Measurements from ENCODE around the gene CREG1.

CREG1 gene

GRCh38 chr1:167584581-167584980 is 31.0 kb upstream of the CREG1 start:
- TF ChIP-seq EGR1 (IDR thresholded peaks at IDR 0.05) = no peak

- TF ChIP-seq FOXM1 (IDR thresholded peaks at IDR 0.05; ENCODE audit: borderline replicate concordance, low read depth) = no peak
- no peak for TF ChIP-seq CEBPB (IDR thresholded peaks at IDR 0.05)
- TF ChIP-seq USF1 (IDR thresholded peaks at IDR 0.05) = no peak
- no peak for TF ChIP-seq YY1 (IDR thresholded peaks at IDR 0.05; ENCODE audit: low read depth)
- no peak for TF ChIP-seq ZBTB7A (IDR thresholded peaks at IDR 0.05; ENCODE audit: low read depth)
- no peak for TF ChIP-seq TCF12 (IDR thresholded peaks at IDR 0.05; ENCODE audit: low read depth)
- TF ChIP-seq EGR1 (IDR thresholded peaks at IDR 0.05) = no peak
- TF ChIP-seq NFIC (IDR thresholded peaks at IDR 0.05) = no peak
- no peak for TF ChIP-seq TAF1 (IDR thresholded peaks at IDR 0.05; ENCODE audit: low read depth)
Measured at GRCh38 chr1:167582722-167583121, 29.2 kb upstream of the CREG1 start.

GRCh38 chr1:167582064-167582463 is 28.5 kb upstream of the CREG1 start:
- TF ChIP-seq FOXM1 (IDR thresholded peaks at IDR 0.05; ENCODE audit: borderline replicate concordance, low read depth) (no peak), RAD21 (IDR thresholded peaks at IDR 0.05; ENCODE audit: low read depth) (no peak), TEAD4 (IDR thresholded peaks at IDR 0.05) (no peak), EP300 (IDR thresholded peaks at IDR 0.05; ENCODE audit: borderline replicate concordance) (no peak), USF1 (IDR thresholded peaks at IDR 0.05) (no peak), EGR1 (IDR thresholded peaks at IDR 0.05) (no peak), MAX (IDR thresholded peaks at IDR 0.05) (no peak), YY1 (IDR thresholded peaks at IDR 0.05; ENCODE audit: low read depth) (no peak), REST (IDR thresholded peaks at IDR 0.05; ENCODE audit: low read depth) (no peak)

- TF ChIP-seq TEAD4 (IDR thresholded peaks at IDR 0.05) (no peak), ZBTB7A (IDR thresholded peaks at IDR 0.05; ENCODE audit: low read depth) (no peak), TAF1 (IDR thresholded peaks at IDR 0.05; ENCODE audit: low read depth) (no peak), EGR1 (IDR thresholded peaks at IDR 0.05) (no peak), CREB1 (IDR thresholded peaks at IDR 0.05; ENCODE audit: low read depth) (no peak), YY1 (IDR thresholded peaks at IDR 0.05; ENCODE audit: low read depth) (no peak), NFIC (IDR thresholded peaks at IDR 0.05) (no peak), RAD21 (IDR thresholded peaks at IDR 0.05; ENCODE audit: low read depth) (no peak), EP300 (IDR thresholded peaks at IDR 0.05; ENCODE audit: borderline replicate concordance) (no peak), USF1 (IDR thresholded peaks at IDR 0.05) (no peak), REST (IDR thresholded peaks at IDR 0.05; ENCODE audit: low read depth) (no peak), MAX (IDR thresholded peaks at IDR 0.05) (no peak), CEBPB (IDR thresholded peaks at IDR 0.05) (no peak), TCF12 (IDR thresholded peaks at IDR 0.05; ENCODE audit: low read depth) (no peak), FOXM1 (IDR thresholded peaks at IDR 0.05; ENCODE audit: borderline replicate concordance, low read depth) (no peak)
Measured at GRCh38 chr1:167579986-167580385, 26.4 kb upstream of the CREG1 start.

GRCh38 chr1:167578939-167579521 is 25.5 kb upstream of the CREG1 start:
- TF ChIP-seq ZBTB7A (IDR thresholded peaks at IDR 0.05; ENCODE audit: low read depth) = no peak
- no peak for TF ChIP-seq CEBPB (IDR thresholded peaks at IDR 0.05)
- TF ChIP-seq TAF1 (IDR thresholded peaks at IDR 0.05; ENCODE audit: low read depth) = no peak

- TF ChIP-seq CEBPB (IDR thresholded peaks at IDR 0.05) (no peak), TCF12 (IDR thresholded peaks at IDR 0.05; ENCODE audit: low read depth) (no peak), REST (IDR thresholded peaks at IDR 0.05; ENCODE audit: low read depth) (no peak), CREB1 (IDR thresholded peaks at IDR 0.05; ENCODE audit: low read depth) (no peak), EP300 (IDR thresholded peaks at IDR 0.05; ENCODE audit: borderline replicate concordance) (no peak), FOXM1 (IDR thresholded peaks at IDR 0.05; ENCODE audit: borderline replicate concordance, low read depth) (no peak), RAD21 (IDR thresholded peaks at IDR 0.05; ENCODE audit: low read depth) (no peak), TEAD4 (IDR thresholded peaks at IDR 0.05) (no peak), USF1 (IDR thresholded peaks at IDR 0.05) (no peak), TAF1 (IDR thresholded peaks at IDR 0.05; ENCODE audit: low read depth) (no peak), NFIC (IDR thresholded peaks at IDR 0.05) (no peak), ZBTB7A (IDR thresholded peaks at IDR 0.05; ENCODE audit: low read depth) (no peak), YY1 (IDR thresholded peaks at IDR 0.05; ENCODE audit: low read depth) (no peak), MAX (IDR thresholded peaks at IDR 0.05) (no peak), EGR1 (IDR thresholded peaks at IDR 0.05) (no peak)
Measured at GRCh38 chr1:167575649-167576048, 22.1 kb upstream of the CREG1 start.
